ENCODE results near the gene PAPOLA. TPM values are rescaled to one million over a fixed set of nuclear protein-coding genes. Genes with fewer than 3 reads are reported as not detected.

The PAPOLA gene
- total and polyA plus RNA-seq, 2 of the 4 experiments (the other 2 are of a cell fraction) = 73.8 to 128 TPM

DNA sequence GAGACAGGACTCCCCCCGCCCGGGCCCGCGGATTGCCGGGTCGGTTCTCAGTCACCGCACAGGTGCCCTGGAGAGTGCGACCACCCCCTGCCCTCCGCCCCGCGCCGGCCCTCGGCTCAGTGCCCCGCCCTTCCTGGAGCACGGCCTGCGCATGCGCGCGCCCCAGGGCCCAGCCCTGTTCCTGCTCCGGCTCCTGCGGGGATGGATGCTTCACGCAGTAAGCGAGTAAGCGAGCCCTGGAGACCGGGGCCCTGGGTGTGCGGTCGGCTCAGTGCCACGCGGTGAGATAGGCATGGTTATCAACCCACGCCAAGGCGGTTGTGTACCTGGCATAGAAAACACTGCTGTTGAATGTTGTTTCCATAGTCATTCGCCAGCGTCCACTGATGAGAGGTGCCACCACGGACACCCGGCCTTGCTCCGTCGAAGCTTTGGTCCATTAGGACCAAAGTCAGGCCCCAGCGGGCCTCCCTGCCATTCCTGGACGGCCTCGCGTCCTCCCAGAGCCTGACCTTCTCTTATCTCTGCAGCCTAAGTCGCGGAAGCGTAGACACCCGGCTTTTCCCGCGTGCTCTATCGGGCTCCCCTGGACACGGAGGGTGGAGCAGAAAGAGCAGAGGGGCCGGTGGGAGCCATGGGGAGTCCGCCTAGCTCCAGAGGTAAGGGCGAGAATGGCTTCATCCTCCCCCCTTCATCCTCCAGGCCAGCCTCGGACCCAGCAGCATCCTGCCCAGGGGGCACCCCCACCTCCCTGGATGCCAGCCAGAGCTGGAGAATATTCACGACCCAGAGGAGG, 90.6 kb downstream of the PAPOLA start:
- WGBS, 2 experiments (ENCODE audit: extremely low coverage in 2 of 2, insufficient read length in 1 of 2) = 8% methylated on average over 18 of the region's 54 CpGs; no CpG with 5 or more reads in 1 of the 2 experiments
- in situ Hi-C loops (cut with MboI; ENCODE audit: low sequenced_read_pairs) = no loop called here
- H4K91ac ChIP-seq (ENCODE audit: insufficient read depth, low read depth, low read length) = no peak overlapping the region
- CTCF ChIA-PET = no interaction called here
- no peak overlapping the region for H2BK120ac ChIP-seq (ENCODE audit: low read depth, low read length)
- H4K20me1 ChIP-seq (ENCODE audit: insufficient read depth, low read length) = no peaks in the 10 kb centered on the region
- no peaks in the 10 kb centered on the region; the same call in none of the 2 replicates for H3K9me3 ChIP-seq (ENCODE audit: control insufficient read depth, insufficient read depth, low read length)
- no peak overlapping the region for H2BK5ac ChIP-seq (ENCODE audit: low read depth, low read length, poor library complexity, severe bottlenecking)
- no peaks in the 10 kb centered on the region for H3K79me1 ChIP-seq (ENCODE audit: low read depth in 1 of 2, low read length in 2 of 2)
- H4K5ac ChIP-seq (ENCODE audit: low read depth, low read length) = peak overlapping the region; percentile 72
- peak overlapping the region; percentile 50 for H2AK9ac ChIP-seq (replicated peaks; ENCODE audit: low read depth, low read length, poor library complexity)
- dilution Hi-C loops (cut with HindIII; ENCODE audit: low sequenced_read_pairs, unreplicated experiment) = no loop called here
- H3K36me3 ChIP-seq (ENCODE audit: control insufficient read depth, insufficient read depth, low read length) = no peaks in the 10 kb centered on the region
- H3K56ac ChIP-seq (ENCODE audit: extremely low read depth, insufficient read depth, low read length) = no peak overlapping the region
- ATAC-seq (ENCODE audit: low read depth) = peak; percentile 95
- 0 out of 2 replicates have a peak overlapping the region, but pooled peaks have one; percentile 20 for H3K4ac ChIP-seq (ENCODE audit: low read depth, low read length)
- peaks cover 24% of the 10 kb centered on the region; the same call in 1 of the 2 replicates for H3K27me3 ChIP-seq (ENCODE audit: control insufficient read depth, insufficient read depth, low read length)
- peak overlapping the region in 1 of 2 experiments; percentile 76; a peak in 2 of 4 replicates for H4K8ac ChIP-seq (ENCODE audit: low read depth in 2 of 2, low read length in 2 of 2)
- intact Hi-C loops (cut with micrococcal nuclease) = no loop called here
- peak; percentile 44; the same call in 1 of the 2 replicates for TF ChIP-seq MAZ (IDR thresholded peaks at IDR 0.05; ENCODE audit: borderline replicate concordance, low read depth, low read length)
- TF ChIP-seq BHLHE40 (IDR thresholded peaks at IDR 0.05; ENCODE audit: low read depth, low read length) = no peak
- peak overlapping the region; percentile 98 for H3K4me2 ChIP-seq (ENCODE audit: low read depth, low read length)
- POLR2A ChIA-PET (ENCODE audit: unreplicated experiment) = no interaction called here
- H2BK15ac ChIP-seq (ENCODE audit: low read depth, low read length) = no peak overlapping the region
- peak overlapping the region; percentile 62 for H3K9ac ChIP-seq (ENCODE audit: low read depth, low read length)
- H2BK20ac ChIP-seq (ENCODE audit: low read depth, low read length) = no peak overlapping the region
- peak; percentile 17 for DNase-seq
- H3K14ac ChIP-seq (replicated peaks; ENCODE audit: low read depth, low read length) = no peak overlapping the region
- H3K4me3 ChIP-seq (ENCODE audit: insufficient read depth, low read depth, low read length) = peak overlapping the region; percentile 56
- H2AFZ ChIP-seq (replicated peaks; ENCODE audit: low read length, poor library complexity) = peak overlapping the region; percentile 94
- no TSS peak for BruUV-seq (replicated peaks)
- peaks cover 2% of the 10 kb centered on the region; the same call in 1 of the 2 replicates for H3K4me1 ChIP-seq (ENCODE audit: control insufficient read depth, insufficient read depth, low read length)
- H2AK5ac ChIP-seq (ENCODE audit: low read depth, low read length) = no peak overlapping the region
- H3K23ac ChIP-seq (ENCODE audit: low read depth, low read length) = peak overlapping the region; percentile 11; the same call in 1 of the 2 replicates
- H3K18ac ChIP-seq (ENCODE audit: low read depth, low read length) = no peak overlapping the region
- no peak overlapping the region for H3K27ac ChIP-seq (ENCODE audit: insufficient read depth, low read length)
- no peaks in the 10 kb centered on the region for H3K9me1 ChIP-seq (ENCODE audit: insufficient read depth, low read length)

Data from IMR-90 (cell line).